Activated naive CD8-positive, alpha-beta T cell (primary cell): ENCODE results near the gene PDXK.

Experiments used
- H3K27ac Mint-ChIP-seq: one replicate; pipeline ENCODE4 v1.8.0; 2021; ENCODE audit warnings: mixed read lengths
- H3K27me3 Mint-ChIP-seq: one replicate; pipeline ENCODE4 v1.8.0; 2021; ENCODE audit warnings: mixed read lengths
- H3K36me3 Mint-ChIP-seq: one replicate; pipeline ENCODE4 v1.8.0; 2021; ENCODE audit warnings: mixed read lengths
- H3K4me1 Mint-ChIP-seq: one replicate; pipeline ENCODE4 v1.8.0; 2021; ENCODE audit warnings: low read depth, mixed read lengths
- H3K4me3 Mint-ChIP-seq: one replicate; pipeline ENCODE4 v1.8.0; 2021; ENCODE audit warnings: mild to moderate bottlenecking, mixed read lengths
- H3K9me3 Mint-ChIP-seq: one replicate; pipeline ENCODE4 v1.8.0; 2021; ENCODE audit warnings: low read depth, mixed read lengths

The PDXK gene

GRCh38 chr21:43739621-43740435 lies 20.9 kb downstream of the PDXK start:
- Mint-ChIP-seq H3K27me3 (no peaks in the 10 kb centered on the region), H3K27ac (no peak overlapping the region), H3K4me3 (no peak overlapping the region), H3K36me3 (peaks cover 6% of the 10 kb centered on the region), H3K4me1 (peaks cover 7% of the 10 kb centered on the region), H3K9me3 (no peaks in the 10 kb centered on the region)

GRCh38 chr21:43740497-43741156 lies 21.7 kb downstream of the PDXK start:
- Mint-ChIP-seq H3K9me3 (no peaks in the 10 kb centered on the region), H3K27me3 (no peaks in the 10 kb centered on the region), H3K27ac (no peak overlapping the region), H3K4me1 (peaks cover 5% of the 10 kb centered on the region), H3K36me3 (peaks cover 7% of the 10 kb centered on the region), H3K4me3 (no peak overlapping the region)

- Mint-ChIP-seq H3K27ac (no peak overlapping the region), H3K4me3 (no peak overlapping the region), H3K9me3 (no peaks in the 10 kb centered on the region), H3K36me3 (peaks cover 7% of the 10 kb centered on the region), H3K27me3 (no peaks in the 10 kb centered on the region), H3K4me1 (peaks cover 5% of the 10 kb centered on the region)
Measured at GRCh38 chr21:43741423-43742096, 22.6 kb downstream of the PDXK start.

GRCh38 chr21:43743947-43744346 lies 25.0 kb downstream of the PDXK start:
- H3K36me3 Mint-ChIP-seq, result peaks cover 6% of the 10 kb centered on the region
- H3K27me3 Mint-ChIP-seq, result no peaks in the 10 kb centered on the region
- no peak overlapping the region for H3K27ac Mint-ChIP-seq

GRCh38 chr21:43744725-43745124 lies 25.8 kb downstream of the PDXK start:
- Mint-ChIP-seq H3K27me3 (no peaks in the 10 kb centered on the region), H3K4me1 (peaks cover 5% of the 10 kb centered on the region), H3K27ac (no peak overlapping the region), H3K4me3 (no peak overlapping the region), H3K9me3 (no peaks in the 10 kb centered on the region), H3K36me3 (peaks cover 6% of the 10 kb centered on the region)

More at GRCh38 chr21:43743947-43744346, 25.0 kb downstream of the PDXK start:
- Mint-ChIP-seq H3K4me1 (peaks cover 5% of the 10 kb centered on the region), H3K9me3 (no peaks in the 10 kb centered on the region), H3K4me3 (no peak overlapping the region)

GRCh38 chr21:43745772-43746517 lies 27.0 kb downstream of the PDXK start:
- no peaks in the 10 kb centered on the region for H3K27me3 Mint-ChIP-seq
- no peak overlapping the region for H3K4me3 Mint-ChIP-seq
- H3K4me1 Mint-ChIP-seq, result peaks cover 2% of the 10 kb centered on the region
- H3K9me3 Mint-ChIP-seq, result no peaks in the 10 kb centered on the region
- no peak overlapping the region for H3K27ac Mint-ChIP-seq
- H3K36me3 Mint-ChIP-seq, result peaks cover 4% of the 10 kb centered on the region

- Mint-ChIP-seq H3K4me3 (no peak overlapping the region), H3K36me3 (peaks cover 4% of the 10 kb centered on the region), H3K27ac (no peak overlapping the region), H3K9me3 (no peaks in the 10 kb centered on the region), H3K27me3 (no peaks in the 10 kb centered on the region), H3K4me1 (peaks cover 2% of the 10 kb centered on the region)
Measured at GRCh38 chr21:43748622-43749021, 29.7 kb downstream of the PDXK start.

- Mint-ChIP-seq H3K27ac (no peak overlapping the region), H3K4me1 (peaks cover 2% of the 10 kb centered on the region), H3K4me3 (no peak overlapping the region), H3K9me3 (no peaks in the 10 kb centered on the region), H3K27me3 (no peaks in the 10 kb centered on the region), H3K36me3 (peaks cover 4% of the 10 kb centered on the region)
Measured at GRCh38 chr21:43749651-43750262, 30.8 kb downstream of the PDXK start.

GRCh38 chr21:43750339-43751033 lies 31.6 kb downstream of the PDXK start:
- Mint-ChIP-seq H3K9me3 (no peaks in the 10 kb centered on the region), H3K36me3 (peaks cover 2% of the 10 kb centered on the region), H3K4me3 (no peak overlapping the region), H3K27ac (no peak overlapping the region), H3K4me1 (peaks cover 2% of the 10 kb centered on the region), H3K27me3 (no peaks in the 10 kb centered on the region)

GRCh38 chr21:43751955-43752591 lies 33.1 kb downstream of the PDXK start:
- Mint-ChIP-seq H3K9me3 (no peaks in the 10 kb centered on the region), H3K27me3 (no peaks in the 10 kb centered on the region), H3K4me1 (peaks cover 2% of the 10 kb centered on the region), H3K27ac (no peak overlapping the region), H3K4me3 (no peak overlapping the region), H3K36me3 (peaks cover 2% of the 10 kb centered on the region)

- no peaks in the 10 kb centered on the region for H3K9me3 Mint-ChIP-seq
- no peaks in the 10 kb centered on the region for H3K27me3 Mint-ChIP-seq
- H3K4me1 Mint-ChIP-seq, result peaks cover 2% of the 10 kb centered on the region
- no peak overlapping the region for H3K4me3 Mint-ChIP-seq
- no peak overlapping the region for H3K27ac Mint-ChIP-seq
- peaks cover 2% of the 10 kb centered on the region for H3K36me3 Mint-ChIP-seq
Measured at GRCh38 chr21:43752758-43753438, 34.0 kb downstream of the PDXK start.

GRCh38 chr21:43753439-43753799 lies 34.5 kb downstream of the PDXK start:
- H3K27ac Mint-ChIP-seq, result no peak overlapping the region
- peaks cover 2% of the 10 kb centered on the region for H3K4me1 Mint-ChIP-seq
- no peak overlapping the region for H3K4me3 Mint-ChIP-seq
- H3K9me3 Mint-ChIP-seq, result no peaks in the 10 kb centered on the region
- H3K36me3 Mint-ChIP-seq, result peaks cover 2% of the 10 kb centered on the region
- no peaks in the 10 kb centered on the region for H3K27me3 Mint-ChIP-seq
